Tibial artery (tissue), 4 donors: Measurements from ENCODE around the gene TAL1.

Experiments
- DNase-seq, 2 donors: peaks; one replicate each; pipeline ENCODE4 v3.0.0-alpha.2; 2019
- H3K27ac ChIP-seq, 2 donors: fragments of 200-600 bp; sonication (generic) in 1 of 2; 1 replicate in 1 of 2; 2 replicates in 1 of 2; pipeline ENCODE4 v1.5.1; 2018 to 2019; ENCODE audit warnings: mild to moderate bottlenecking in 1 of 2
- H3K27me3 ChIP-seq, 2 donors: fragments of 200-600 bp; sonication (generic) in 1 of 2; one replicate each; pipeline versions ENCODE4 v1.5.1 to v1.6.0; 2016 to 2019
- H3K36me3 ChIP-seq, 3 donors: fragments of 200-600 bp; sonication (generic) in 2 of 3; one replicate each; pipeline ENCODE4 v1.5.1; 2016 to 2019; ENCODE audit warnings: mild to moderate bottlenecking in 2 of 3
- H3K4me1 ChIP-seq, 4 donors: fragments of 200-600 bp; sonication (generic) in 2 of 4; 1 replicate in 3 of 4; 2 replicates in 1 of 4; pipeline ENCODE4 v1.5.1; 2016 to 2019
- H3K4me3 ChIP-seq, 2 donors: fragments of 200-600 bp; sonication (generic) in 1 of 2; 1 replicate in 1 of 2; 2 replicates in 1 of 2; pipeline ENCODE4 v1.5.1; 2018 to 2019; ENCODE audit warnings: mild to moderate bottlenecking in 2 of 2
- H3K9me3 ChIP-seq, 3 donors: fragments of 200-600 bp; sonication (generic) in 1 of 3; one replicate each; pipeline ENCODE4 v1.5.1; 2016 to 2019
- intact Hi-C: fragments of 100-400 bp; cut with DNase I; formaldehyde crosslinking; loops from one replicate; pipeline ENCODE4 v1.15.0; 2023; ENCODE audit warnings: low total_unique reads
- TF ChIP-seq, protein P1 (sequence below), 2 experiments: fragments of 200-600 bp in 1 of 2; fragments of 450-650 bp in 1 of 2; IDR thresholded peaks; one replicate each; pipeline ENCODE4 v1.5.1; 2017 to 2019; ENCODE audit warnings: antibody characterized with exemption in 2 of 2, mild to moderate bottlenecking in 1 of 2, moderate library complexity in 1 of 2

Gene TAL1

DNA sequence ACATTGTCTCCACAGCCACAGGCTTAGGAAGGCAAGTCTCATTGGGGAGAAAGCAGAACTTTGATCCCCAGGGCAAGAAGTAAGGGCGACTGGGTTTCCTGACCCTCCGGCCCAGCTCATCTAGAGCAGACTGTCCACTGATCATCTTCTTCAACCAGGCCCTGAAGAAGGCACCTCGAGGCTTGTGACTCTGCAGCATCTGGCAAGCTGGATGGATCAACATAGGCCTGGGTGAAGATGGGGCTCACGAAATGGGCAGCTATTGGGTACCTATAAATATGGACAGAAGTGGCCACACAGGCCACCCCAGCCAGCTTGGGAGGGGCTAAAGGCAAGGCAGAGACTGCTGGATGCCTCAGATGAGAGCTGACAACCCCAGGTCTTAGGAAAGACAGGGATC, 13.0 kb downstream of the TAL1 start:
- no peaks in the 10 kb centered on the region for H3K36me3 ChIP-seq
- DNase-seq: no peak
- TF ChIP-seq, protein P1, sequence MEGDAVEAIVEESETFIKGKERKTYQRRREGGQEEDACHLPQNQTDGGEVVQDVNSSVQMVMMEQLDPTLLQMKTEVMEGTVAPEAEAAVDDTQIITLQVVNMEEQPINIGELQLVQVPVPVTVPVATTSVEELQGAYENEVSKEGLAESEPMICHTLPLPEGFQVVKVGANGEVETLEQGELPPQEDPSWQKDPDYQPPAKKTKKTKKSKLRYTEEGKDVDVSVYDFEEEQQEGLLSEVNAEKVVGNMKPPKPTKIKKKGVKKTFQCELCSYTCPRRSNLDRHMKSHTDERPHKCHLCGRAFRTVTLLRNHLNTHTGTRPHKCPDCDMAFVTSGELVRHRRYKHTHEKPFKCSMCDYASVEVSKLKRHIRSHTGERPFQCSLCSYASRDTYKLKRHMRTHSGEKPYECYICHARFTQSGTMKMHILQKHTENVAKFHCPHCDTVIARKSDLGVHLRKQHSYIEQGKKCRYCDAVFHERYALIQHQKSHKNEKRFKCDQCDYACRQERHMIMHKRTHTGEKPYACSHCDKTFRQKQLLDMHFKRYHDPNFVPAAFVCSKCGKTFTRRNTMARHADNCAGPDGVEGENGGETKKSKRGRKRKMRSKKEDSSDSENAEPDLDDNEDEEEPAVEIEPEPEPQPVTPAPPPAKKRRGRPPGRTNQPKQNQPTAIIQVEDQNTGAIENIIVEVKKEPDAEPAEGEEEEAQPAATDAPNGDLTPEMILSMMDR (IDR thresholded peaks at IDR 0.05): no peak
- H3K9me3 ChIP-seq: no peaks in the 10 kb centered on the region
- peaks cover 0 to 36% of the 10 kb centered on the region in 2 donors for H3K27me3 ChIP-seq
- H3K4me1 ChIP-seq: no peaks in the 10 kb centered on the region
- H3K4me3 ChIP-seq: no peak overlapping the region
- intact Hi-C loops: no loop called here
- H3K27ac ChIP-seq: no peak overlapping the region

DNA sequence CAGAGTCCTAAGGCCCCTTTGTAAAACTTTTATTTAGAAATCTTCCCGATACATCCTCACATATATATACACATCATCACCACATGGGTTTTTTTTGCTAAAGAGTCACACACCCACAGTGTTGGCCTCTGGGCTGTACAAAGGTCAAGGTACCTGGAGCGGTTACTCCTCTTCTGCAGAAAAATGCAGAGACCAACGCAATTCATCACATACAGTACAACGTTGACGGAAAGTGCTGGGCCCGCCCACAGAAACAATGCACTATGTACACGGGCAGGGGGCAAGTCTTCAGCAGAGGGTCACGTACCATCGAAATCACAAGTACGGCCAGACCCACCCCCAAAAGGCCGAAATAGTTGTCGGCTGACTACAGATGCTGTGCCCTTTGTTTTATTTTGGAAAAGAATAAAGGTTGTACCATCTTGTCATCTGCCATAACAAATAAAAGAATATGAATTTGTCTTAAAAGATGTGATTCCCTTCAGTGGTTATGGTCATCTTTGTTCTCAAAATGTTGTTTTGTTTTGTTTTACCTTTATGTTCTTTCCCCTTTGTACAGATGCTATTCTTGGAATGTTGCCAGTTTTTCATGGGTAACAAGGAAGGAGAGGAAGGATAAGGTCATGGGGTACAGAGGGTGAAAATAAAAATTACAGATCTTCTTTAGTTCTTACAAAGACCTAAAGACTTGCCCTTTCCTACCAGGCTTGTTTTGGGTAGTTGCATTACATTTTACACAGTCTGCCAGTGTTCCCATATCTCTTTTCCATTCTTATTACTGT, 15.6 kb downstream of the TAL1 start:
- no peak overlapping the region for H3K4me3 ChIP-seq
- peaks cover 0 to 12% of the 10 kb centered on the region in 2 donors for H3K27me3 ChIP-seq
- TF ChIP-seq, protein P1 (IDR thresholded peaks at IDR 0.05): no peak
- no peak for DNase-seq
- no peaks in the 10 kb centered on the region for H3K4me1 ChIP-seq
- H3K9me3 ChIP-seq: no peaks in the 10 kb centered on the region
- no peaks in the 10 kb centered on the region for H3K36me3 ChIP-seq
- intact Hi-C loops: no loop called here
- H3K27ac ChIP-seq: no peak overlapping the region

DNA sequence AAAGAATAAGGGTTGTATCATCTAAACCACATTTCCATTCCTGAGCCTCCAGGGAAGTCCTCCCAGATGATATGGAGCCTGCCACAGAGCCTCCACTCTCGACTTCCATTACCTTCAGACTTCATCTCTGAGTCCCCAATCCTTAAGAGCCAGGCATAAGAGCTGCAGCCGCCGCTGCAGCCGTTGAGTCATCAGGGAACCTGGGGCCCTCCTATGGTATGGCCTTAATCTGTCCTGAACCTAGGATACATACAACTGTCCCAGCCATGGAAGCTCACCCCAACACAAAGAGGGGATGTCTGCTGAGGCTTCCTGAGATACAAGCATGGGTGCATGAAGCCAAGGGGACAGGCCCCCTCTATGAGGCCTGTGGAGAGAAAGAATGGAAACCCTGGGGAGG, 16.3 kb downstream of the TAL1 start:
- Histone ChIP-seq H3K27ac (no peak overlapping the region), H3K36me3 (no peaks in the 10 kb centered on the region), H3K4me3 (no peak overlapping the region), H3K4me1 (no peaks in the 10 kb centered on the region), H3K27me3 (peaks cover 0 to 5% of the 10 kb centered on the region in 2 donors), H3K9me3 (no peaks in the 10 kb centered on the region)
- TF ChIP-seq, protein P1 (IDR thresholded peaks at IDR 0.05): no peak
- intact Hi-C loops: no loop called here
- no peak for DNase-seq

DNA sequence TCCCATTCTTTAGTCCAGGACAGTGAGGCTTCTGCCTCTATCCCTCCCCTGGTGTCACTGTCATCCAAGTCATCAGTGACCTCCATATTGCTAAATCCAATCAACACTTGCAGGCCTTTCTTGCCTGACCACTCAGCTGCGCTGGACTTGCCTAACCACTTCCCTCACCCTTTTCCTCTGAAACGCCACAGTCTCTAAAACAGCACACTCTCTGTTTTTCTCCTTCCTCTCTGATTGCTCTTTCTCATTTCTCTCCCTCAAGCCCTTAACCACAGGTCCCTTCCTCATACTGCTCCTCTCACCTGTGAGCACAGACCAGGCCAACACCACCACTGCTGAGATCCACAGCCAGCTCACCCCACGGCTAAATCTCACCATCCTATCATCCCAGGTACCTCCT, 17.5 kb downstream of the TAL1 start:
- intact Hi-C loops: no loop called here

DNA sequence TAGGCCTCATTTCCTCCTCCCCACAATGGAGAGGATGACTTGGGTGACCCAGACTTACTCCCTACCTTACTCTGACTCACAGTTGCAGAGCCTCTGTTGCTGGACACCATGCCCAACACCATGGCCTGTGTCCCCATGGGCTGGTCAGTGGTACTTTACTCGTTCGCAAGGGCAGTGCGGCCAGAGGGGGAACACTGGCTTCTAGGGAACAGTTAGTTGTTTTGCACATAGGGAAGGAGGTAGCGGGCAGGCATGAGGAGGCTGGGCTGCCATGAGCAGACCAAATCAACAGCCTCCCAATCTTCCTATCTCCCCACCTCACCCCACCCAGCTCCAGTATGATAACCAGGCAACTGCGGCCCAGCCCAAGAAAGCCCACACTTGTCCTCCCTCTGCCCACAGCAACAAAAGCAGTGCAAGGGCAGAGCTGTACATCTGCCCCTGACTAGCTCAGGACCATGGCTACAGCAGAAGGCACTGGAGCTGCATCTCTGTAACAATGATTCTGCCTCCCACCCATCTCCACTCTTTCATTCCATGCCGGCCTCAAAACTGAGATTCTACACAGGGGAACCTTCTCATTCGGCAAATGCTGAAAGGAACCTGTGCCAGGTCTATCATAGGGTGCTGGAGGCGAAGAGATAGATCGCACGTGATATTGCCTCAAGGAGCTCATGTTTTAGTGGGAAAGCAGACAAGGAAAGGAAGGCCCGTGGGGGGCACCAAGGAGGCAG, 18.6 kb downstream of the TAL1 start:
- TF ChIP-seq, protein P1 (IDR thresholded peaks at IDR 0.05): no peak
- Histone ChIP-seq H3K4me1 (no peaks in the 10 kb centered on the region), H3K27ac (no peak overlapping the region), H3K9me3 (no peaks in the 10 kb centered on the region), H3K36me3 (no peaks in the 10 kb centered on the region), H3K27me3 (peaks cover 0 to 9% of the 10 kb centered on the region in 2 donors), H3K4me3 (no peak overlapping the region)
- no peak for DNase-seq
- intact Hi-C loops: no loop called here

More for the DNA sequence above, 17.5 kb downstream of the TAL1 start:
- TF ChIP-seq, protein P1 (IDR thresholded peaks at IDR 0.05): no peak
- Histone ChIP-seq H3K27me3 (peaks cover 0 to 3% of the 10 kb centered on the region in 2 donors), H3K4me3 (no peak overlapping the region), H3K4me1 (no peaks in the 10 kb centered on the region), H3K9me3 (no peaks in the 10 kb centered on the region), H3K27ac (no peak overlapping the region), H3K36me3 (no peaks in the 10 kb centered on the region)
- no peak for DNase-seq
